NCI-H1092 (cell line): Measurements from ENCODE around the gene PDZD2.
"Not testable (repeated sequence)": the region's sequence is repeated elsewhere in the genome, so short reads cannot be mapped to it uniquely, and the experiment has no call there.

Source experiments
- DNase-seq: peaks from one replicate; lab custom pipeline; 2025; lab: John Stamatoyannopoulos, UW

The PDZD2 gene

DNA sequence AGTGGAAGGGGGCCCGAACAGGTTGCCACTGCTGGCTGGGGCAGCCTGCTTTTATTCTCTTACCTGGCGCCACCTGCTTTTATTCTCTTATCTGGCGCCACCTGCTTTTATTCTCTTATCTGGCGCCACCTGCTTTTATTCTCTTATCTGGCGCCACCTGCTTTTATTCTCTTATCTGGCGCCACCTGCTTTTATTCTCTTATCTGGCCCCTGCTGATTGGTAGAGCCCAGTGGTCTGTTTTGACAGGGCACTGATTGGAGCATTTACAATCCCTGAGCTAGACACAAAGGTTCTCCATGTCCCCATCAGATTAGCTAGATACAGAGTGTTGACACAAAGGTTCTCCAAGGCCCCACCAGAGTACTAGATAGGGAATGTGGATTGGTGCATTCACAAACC lies 52.5 kb downstream of the PDZD2 start:
- DNase-seq = not testable (repeated sequence)

DNA sequence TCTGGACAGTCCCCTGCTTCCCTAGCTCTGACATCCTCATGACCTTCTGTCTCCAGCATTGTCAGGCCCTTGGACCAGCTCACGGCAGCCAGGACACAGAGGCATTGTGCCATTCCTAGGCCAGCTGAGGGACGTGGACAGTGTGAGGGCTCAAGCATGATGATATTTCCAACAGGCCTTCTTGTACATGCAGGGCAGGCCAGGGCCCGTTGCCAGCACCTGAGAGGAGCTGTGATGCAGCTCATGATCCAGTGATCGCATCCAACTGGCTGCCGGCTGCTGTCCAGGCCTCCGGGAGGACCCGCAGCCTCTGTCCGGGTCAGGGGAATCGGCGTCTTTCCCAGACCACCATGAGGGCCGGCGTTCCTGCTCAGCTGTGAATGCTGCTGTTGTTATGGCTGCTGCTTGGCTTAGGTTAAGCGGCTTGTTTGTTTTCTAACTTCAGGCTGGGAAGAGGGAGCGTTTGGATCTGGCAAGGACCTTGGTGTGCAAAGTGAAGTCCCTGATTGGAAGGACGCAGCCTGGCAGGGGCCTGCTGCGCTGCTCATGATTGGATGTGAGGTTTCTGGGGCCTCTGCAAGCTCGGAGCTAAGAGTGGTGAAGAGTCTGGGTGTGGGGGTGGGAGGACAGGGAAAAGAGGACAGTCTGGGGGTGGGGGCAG lies 53.8 kb downstream of the PDZD2 start:
- no peak for DNase-seq

DNA sequence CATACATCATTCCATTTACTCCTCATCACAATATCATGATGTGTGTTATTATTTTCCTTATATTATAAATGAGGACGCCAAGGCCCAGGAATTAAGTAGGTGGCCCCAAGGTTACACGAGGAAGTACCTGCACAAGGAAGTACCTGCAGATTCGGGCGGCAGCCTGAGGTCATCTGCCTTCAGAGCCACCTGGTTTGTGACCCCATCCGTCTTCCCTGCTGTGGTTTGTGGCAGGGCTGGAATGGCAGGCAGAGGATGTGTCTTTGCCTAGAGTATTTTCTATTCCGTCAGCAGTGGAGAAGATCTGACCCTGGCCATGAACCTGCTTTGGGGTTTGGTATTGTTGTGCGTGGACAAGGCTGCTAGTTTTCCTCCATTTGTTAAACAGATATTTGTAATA lies 59.7 kb downstream of the PDZD2 start:
- DNase-seq = no peak

DNA sequence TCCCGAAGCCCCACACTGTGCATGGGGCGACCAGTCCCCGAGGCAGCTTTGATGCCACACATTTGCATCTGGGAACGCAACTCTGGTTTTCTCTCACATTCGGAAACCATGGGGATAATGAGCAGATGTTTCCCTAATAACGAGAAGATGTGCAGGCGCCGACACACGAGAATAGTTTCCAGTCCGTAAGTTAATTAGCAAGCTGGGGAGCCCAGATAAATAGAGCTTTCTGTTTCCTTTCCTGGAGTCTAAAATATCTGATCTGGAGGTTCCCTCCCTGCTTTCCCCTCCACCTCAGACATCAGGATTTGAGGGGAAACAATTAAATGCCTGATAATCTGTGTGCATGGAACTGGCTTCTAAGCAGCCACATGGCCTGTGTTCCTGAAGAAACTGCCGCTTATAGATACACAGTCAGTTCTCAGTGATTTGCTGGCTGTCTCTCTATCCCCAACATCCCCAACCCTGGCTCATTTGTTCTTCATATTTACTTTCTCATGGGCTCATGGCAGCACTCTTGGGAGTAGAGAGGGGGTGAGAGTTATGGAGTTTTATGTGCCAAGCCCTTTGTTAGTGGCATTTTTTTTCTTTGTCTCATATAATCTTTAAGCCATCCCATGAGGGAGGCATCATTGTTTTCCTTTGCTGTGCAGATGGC lies 62.8 kb downstream of the PDZD2 start:
- DNase-seq = no peak

DNA sequence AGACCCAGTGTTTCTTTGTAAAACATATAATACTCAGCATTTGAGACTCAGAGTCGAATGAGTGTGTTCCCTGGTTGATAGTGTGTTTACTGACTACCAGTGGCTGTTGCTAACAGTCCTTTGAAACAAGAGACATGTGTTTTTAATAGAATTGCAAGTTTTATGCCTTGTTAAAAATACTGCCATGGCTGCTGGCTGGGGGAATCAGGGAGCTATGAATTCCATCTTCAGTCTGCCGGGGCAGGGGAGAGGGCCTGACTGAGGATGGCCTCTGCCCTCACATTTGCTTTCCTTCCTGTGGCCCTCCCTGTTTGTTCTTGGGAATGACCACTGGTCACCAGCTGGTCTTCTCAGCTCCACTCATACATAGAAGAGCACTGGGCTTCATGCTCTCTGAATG lies 63.8 kb downstream of the PDZD2 start:
- DNase-seq = no peak

DNA sequence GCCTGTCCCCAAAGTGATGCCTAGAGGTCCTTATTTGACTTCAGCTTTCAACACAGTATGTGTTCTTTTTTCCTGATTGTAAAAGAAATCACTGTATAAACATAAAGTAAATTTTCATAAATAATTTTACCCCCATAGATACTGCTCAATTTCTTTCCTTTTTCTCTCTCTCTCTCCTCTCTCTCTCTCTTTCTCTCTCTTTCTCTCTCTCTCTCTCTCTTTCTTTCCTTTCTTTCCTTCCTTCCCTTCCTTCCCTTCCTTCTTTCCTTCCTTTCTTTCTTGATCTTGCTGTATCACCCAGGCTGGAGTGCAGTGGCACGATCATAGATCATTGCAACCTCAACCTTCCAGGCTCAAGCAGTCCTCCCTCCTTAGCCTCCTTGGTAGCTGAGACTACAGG lies 64.8 kb downstream of the PDZD2 start:
- no peak for DNase-seq

DNA sequence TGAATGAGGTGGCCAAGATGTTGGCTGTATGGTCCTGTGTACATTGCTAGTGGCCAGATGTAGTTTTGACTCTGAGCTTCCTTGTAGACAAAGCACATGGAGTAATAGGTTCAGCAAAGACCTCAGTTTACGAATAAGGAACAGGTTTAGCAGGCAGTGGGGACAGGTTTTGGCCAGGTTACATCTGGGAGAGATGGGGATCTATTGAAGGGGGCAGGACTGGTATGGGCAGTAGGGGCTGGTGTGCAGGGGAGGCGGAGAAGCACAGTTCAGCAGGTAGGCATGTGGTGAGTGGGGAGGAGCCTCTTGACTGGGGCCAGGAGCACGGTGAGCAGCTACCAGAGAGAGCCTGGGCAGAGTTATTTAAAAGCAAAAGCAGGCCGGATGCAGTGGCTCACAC lies 67.3 kb downstream of the PDZD2 start:
- DNase-seq = no peak

DNA sequence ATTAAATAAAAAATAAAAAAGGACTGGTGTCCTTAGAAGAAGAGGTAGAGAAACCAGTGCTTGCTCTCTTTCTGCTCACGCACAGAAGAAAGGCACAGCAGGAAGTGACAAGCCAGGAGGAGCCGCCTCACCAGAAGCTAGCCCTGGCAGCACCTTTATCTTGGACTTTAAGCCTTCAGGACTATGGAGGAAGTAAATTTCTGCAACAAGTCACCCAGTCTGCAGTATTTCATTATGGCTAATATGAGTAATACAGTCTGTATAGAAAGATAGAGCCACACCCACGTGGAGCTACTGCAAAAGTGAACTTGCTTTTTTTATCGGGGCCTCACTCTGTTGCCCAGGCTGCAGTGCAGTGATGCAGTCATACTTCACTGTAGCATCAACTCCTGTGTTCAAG lies 68.4 kb downstream of the PDZD2 start:
- DNase-seq = no peak

DNA sequence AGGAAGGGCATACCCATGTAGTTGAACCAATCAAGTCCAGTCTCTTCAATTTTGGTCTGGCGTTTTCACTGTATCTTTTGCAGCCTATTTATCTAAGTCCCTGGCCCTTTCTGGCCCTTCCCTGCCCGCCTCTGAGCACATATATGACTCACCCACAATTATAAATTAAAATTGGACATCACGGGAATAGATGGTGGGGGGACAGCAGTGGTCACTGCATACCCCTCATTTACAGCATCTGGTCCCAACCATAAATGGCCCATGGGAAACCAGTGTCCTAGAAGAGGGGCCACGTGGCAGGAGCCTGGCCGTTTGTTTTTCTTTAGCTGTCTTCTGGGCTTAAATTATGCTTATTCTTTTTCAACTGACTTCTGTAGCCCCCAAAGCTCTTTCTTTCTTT lies 69.2 kb downstream of the PDZD2 start:
- DNase-seq = no peak

DNA sequence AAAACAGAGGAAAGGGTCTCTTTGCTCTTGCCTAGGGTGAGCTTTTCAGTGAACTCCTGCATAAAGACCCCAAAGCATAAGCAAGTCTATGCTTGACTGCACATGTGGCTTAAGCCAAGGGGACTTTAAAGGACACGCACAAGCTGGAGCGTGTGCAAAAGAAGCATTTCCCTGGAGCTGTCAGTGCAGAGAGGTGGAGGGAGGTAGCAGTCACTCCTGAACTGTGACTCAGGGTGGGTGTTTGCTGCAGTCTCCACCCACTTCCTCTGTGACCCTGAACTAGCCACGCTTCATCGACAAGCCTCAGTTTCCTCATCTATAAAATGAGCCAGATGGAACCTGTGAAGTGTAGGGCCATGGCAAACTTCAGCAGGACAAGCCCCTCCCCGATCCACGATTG lies 72.4 kb downstream of the PDZD2 start:
- DNase-seq = no peak

DNA sequence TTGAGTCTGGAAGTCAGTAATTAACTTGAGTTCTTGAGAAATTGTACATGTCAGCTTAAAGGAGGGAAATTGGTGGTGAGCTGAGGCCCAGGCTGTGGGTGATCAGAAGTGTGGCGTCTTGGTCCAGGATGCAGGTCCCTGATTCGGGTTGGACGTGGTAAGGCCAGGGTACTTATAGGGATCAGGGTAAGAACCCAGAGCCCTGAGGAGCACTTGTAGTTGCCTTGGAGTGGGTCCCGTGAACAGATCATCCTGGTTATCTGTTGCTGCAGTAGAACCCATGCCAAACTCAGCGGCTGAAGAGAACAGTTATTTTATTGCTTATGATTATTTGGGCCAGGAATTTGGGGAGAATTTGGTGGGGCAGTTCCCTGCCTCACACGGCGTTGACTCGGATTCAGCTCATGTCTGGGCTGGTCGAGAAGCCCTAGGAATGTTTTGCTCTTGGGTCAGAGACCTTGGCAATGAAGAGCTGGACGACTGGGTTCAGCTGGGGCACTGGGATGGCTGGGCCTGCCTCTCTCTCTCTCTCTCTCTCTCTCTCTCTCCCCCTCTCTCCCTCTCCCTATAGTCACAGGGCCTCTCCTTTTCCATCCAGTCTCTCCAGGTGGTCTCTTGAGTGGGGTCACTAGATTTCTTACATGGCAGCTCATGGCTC lies 73.1 kb downstream of the PDZD2 start:
- no peak for DNase-seq

DNA sequence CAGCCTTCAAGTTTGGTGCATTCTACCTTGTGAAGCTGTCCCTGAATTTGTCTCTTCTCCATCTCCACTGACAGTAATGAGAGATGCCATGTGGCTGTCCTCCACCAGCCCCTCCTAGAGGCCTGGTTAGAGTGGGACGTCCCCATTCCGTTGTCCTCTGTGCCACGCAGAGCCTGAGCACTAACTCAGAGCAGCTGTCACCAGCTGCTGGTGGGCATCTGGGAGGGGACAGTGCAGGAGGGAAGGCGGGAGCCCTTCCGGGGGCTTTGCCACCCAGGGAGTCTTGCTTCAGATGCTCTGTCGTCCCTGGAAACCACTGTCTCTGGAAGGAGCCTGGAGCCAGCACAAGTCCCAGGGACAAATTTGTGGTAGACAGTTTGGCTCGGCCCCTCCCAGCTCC lies 78.6 kb downstream of the PDZD2 start:
- DNase-seq = no peak

DNA sequence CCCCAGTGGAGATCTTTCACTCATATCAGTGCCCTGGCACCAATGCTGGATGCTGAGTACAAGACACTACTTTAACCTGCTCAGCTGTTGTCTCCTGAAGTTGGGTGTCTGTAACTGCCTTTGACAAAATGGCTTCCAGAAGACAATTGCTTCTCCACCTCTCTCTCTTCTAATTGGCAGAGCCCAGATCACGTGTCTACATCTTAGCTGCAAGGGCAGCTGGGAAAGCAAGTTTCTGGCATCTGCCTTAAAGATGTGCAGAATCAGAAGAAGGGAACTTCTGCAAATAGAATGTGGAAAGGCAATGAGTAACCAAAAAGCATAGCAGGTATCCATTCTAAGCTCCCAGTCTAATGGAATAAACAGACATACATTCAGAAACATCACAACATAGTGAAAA lies 81.1 kb downstream of the PDZD2 start:
- no peak for DNase-seq

DNA sequence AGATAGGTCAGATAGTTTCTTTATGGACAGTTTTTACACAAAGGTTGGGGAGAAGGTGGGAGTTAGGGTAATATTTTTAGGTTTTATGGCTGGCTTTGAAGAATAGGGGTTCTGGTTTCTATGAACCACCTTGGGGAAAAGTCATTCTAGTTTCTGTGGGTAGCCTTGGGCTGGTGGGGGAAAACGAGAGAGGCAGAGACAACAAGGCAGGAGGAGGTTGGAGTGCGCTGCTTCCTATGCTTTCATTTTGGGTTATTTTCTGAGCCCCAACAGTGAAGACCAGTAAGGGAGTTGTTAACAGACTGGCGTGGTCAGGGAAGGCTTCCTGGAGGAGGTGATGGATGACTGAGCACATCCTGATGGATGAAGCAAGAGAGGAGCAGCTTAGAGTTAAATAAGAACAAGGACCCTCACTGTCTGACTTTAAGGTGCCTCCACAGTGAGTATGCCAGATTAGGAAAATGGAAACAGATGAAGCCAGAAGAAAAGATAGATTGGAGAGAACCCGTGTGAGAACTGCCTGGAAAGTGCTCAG lies 81.9 kb downstream of the PDZD2 start:
- DNase-seq = no peak

DNA sequence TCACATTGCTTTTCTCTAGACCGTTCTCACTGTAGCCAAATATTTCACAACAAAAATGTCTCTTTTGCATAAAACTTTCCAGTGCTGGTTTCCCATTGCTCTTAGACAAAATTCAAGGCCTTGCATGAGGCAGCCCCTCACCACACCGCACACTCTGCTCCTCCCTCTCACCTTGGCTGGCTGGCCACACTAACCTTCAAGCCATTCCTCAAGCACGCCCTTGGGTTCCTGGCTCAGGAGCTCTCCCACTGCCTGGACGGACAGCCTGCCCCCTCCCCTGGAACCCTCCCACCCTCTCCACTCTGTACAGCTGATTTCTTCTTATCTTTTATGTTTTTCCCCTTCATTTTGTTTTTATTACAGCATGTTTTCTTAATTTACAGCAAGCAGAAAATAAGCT lies 83.2 kb downstream of the PDZD2 start:
- DNase-seq = no peak

DNA sequence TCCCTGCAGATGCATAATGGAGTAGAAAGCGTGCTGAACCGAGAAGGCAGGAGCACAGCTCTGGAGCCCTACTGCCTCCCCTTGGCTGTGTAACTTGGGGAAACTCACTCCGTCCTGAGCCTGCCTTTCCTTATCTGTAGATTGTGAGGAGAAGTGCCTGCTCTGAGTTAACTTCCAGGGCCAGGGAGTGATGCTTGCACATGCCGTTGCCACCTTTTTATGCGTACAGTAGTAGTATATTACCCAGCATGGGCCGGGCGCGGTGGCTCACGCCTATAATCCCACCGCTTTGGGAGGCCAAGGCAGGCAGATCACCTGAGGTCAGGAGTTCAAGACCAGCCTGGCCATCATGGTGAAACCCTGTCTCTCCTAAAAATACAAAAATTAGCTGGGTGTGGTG lies 87.1 kb downstream of the PDZD2 start:
- DNase-seq = no peak

DNA sequence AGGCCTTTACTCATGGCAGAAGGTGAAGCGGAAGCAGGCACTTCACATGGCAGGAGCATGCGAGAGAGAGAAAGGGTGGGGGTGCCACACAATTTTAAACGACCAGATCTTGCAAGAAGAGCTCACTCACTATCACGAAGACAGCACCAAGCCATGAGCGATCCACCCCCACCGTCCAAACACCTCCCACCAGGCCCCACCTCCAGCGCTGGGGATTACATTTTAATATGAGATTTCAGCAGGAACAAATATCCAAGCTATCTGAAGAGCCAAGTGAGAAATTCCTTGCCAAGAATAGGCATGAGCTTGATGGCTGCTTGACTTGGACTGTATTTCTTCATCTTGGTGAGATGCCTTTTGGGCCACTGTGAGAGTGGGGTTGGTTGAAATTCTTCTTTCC lies 88.0 kb downstream of the PDZD2 start:
- no peak for DNase-seq

DNA sequence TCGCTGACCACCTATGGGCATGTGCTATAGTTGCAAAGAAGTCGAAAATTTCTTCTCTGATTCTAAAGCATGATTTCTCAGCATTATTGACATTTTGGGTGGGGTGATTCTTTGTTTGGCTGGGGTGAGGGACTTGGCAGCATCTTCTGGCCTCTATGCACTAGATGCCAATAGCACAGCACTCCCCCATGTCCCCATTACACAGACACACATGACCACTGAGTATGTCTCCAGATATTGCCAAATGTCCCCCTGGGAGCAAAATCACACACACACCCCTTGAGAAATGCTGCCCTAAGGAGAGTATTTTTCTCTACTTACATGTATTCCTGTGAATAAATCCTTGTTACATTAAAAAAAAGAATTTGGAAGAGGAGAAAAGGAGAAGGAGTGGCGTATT lies 89.1 kb downstream of the PDZD2 start:
- no peak for DNase-seq

DNA sequence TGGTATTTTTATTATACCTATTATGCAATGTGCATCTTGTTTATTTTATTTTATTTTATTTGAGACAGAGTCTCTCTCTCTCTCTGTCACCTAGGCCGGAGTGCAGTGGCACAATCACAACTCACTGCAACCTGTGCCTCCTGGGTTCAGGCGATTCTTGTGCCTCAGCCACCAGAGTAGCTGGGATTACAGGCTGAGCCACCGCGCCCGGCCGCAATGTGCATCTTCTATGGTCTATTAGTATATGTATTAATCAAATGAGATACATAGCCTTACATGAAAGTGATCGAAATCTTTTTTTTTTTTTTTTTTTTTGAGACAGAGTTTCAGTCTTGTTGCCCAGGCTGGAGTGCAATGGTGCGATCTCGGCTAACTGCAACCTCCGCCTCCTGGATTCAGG lies 89.9 kb downstream of the PDZD2 start:
- DNase-seq = not testable (repeated sequence)

DNA sequence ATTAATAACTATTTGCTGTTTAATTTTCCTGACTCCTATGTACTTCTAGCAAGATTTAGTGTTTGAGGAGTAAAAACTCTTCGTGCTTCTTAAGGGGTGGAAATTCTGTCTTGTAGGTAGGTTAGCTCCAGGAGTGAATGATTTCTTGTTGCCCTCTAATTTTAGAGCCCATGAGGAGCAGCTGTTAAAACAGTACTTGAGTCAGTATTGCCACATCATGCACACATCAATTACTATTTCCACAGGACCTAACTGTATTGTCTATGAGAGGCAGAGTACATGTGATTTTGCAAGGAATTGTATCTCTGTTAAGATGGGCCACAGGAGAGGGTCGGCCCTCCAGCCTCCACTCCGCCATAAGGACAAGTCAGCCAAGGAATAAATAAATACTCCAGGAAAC lies 91.2 kb downstream of the PDZD2 start:
- DNase-seq = no peak

DNA sequence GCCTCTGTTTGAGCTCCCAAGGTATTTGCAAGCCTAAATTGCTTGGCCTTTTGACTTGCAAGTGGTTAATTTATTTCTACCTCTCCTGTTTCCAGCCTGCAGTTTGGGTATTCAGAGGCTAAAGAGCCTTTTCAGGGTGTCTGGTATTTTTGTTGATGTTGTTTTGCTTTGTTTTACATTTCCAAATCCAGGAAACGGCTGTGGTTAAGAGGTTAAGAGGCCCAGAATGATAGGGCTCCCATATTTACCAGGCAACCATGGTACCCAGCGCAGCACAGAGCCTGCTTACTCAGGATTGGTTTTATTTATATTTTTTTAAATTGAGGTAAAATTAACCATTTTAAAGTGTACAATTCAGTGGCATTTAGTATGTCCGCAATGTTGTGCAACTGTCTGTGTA lies 92.1 kb downstream of the PDZD2 start:
- no peak for DNase-seq

DNA sequence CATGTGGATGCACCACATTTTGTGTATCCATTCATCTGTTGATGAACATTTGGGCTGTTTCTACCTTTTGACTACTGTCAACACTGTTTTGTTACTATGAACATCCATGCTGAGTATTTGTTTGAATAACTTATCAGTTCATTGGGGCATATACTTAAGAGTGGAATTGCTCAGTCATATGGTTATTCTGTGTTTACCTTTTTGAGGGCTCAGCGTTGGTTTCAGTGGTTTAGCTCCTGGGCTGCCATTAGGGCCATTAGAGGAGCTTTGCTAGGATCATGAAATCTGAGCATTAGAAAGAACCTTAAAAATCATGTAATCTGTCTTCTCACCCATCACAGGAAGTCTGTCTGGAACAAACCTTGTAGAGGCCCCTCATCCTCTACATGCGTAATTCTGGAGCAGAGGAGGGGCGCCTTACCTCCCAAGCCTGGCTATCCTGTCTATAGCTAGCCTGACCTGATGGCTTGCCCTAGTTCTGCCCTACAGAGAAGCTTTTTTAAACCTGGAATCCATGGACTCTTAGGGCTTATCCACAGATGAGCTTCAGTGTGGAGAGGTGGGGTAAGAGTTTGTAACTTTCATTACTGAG lies 92.9 kb downstream of the PDZD2 start:
- no peak for DNase-seq

DNA sequence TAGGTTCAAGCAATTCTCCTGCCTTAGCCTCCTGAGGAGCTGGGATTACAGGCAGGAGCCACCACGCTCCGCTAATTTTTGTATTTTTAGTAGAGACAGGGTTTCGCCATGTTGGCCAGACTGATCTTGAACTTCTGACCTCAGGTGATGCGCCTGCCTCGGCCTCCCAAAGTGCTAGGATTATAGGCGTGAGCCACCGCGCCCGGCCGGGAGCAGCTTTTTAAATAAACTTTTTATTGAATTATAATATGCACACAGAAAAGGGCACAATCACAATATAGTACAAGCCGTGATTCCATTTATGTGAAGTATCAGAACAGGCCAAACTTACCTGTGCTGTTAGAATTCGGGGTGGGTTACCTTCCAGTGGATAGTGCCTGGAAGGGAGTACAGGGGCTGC lies 93.9 kb downstream of the PDZD2 start:
- DNase-seq = not testable (repeated sequence)
